Measurements from ENCODE around the gene NBAS. TPM values are rescaled to one million over a fixed set of nuclear protein-coding genes. Genes with fewer than 3 reads are reported as not detected.

The NBAS gene
- total and polyA plus RNA-seq, 2 of the 13 experiments (the other 11 are each of a cell fraction or from before 2014, with no cell fraction given) = 33.6 to 58.7 TPM

GRCh38 chr2:15147591-15147990 lies 413.5 kb downstream of the NBAS start:
- H2AFZ ChIP-seq (ENCODE audit: low read length) = no peak overlapping the region
- no peak overlapping the region for H3K4me3 ChIP-seq (replicated peaks in 1 of 3; ENCODE audit: insufficient read depth in 1 of 3, low read depth in 2 of 3, low read length in 3 of 3)
- H3K4me2 ChIP-seq (ENCODE audit: low read depth, low read length) = no peak overlapping the region
- no peak for ATAC-seq
- no peak overlapping the region for H3K9ac ChIP-seq (ENCODE audit: insufficient read depth, low read depth, low read length)
- TF ChIP-seq ARID2 (CRISPR knock-in tag; IDR thresholded peaks at IDR 0.05; ENCODE audit: borderline replicate concordance) = no peak
- TF ChIP-seq NPAS2 (CRISPR knock-in tag; IDR thresholded peaks at IDR 0.05; ENCODE audit: borderline replicate concordance) = no peak
- no peak for TF ChIP-seq SKIL (CRISPR knock-in tag; IDR thresholded peaks at IDR 0.05; ENCODE audit: borderline replicate concordance)
- TF ChIP-seq SOX5 (CRISPR knock-in tag; IDR thresholded peaks at IDR 0.05; ENCODE audit: borderline replicate concordance) = no peak
- TF ChIP-seq ZSCAN31 (CRISPR knock-in tag; IDR thresholded peaks at IDR 0.05; ENCODE audit: low read depth) = no peak
- TF ChIP-seq, protein P1, sequence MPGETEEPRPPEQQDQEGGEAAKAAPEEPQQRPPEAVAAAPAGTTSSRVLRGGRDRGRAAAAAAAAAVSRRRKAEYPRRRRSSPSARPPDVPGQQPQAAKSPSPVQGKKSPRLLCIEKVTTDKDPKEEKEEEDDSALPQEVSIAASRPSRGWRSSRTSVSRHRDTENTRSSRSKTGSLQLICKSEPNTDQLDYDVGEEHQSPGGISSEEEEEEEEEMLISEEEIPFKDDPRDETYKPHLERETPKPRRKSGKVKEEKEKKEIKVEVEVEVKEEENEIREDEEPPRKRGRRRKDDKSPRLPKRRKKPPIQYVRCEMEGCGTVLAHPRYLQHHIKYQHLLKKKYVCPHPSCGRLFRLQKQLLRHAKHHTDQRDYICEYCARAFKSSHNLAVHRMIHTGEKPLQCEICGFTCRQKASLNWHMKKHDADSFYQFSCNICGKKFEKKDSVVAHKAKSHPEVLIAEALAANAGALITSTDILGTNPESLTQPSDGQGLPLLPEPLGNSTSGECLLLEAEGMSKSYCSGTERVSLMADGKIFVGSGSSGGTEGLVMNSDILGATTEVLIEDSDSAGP (CRISPR knock-in tag; IDR thresholded peaks at IDR 0.05; ENCODE audit: borderline replicate concordance) = no peak
- no peak for TF ChIP-seq KLF9 (CRISPR knock-in tag; IDR thresholded peaks at IDR 0.05; ENCODE audit: low read depth)
- TF ChIP-seq THAP11 (CRISPR knock-in tag; IDR thresholded peaks at IDR 0.05) = no peak
- no TSS peak for BruUV-seq (replicated peaks)
- H4K20me1 ChIP-seq (ENCODE audit: insufficient read depth, low read length) = no peaks in the 10 kb centered on the region
- intact Hi-C loops (cut with micrococcal nuclease; ENCODE audit: unreplicated experiment) (no loop called here), in situ Hi-C loops (cut with HindIII; ENCODE audit: extremely low pct_ligation_motif_present, low pct_unique_long_range_greater_than_20kb) (no loop called here)
- no peaks in the 10 kb centered on the region for H3K36me3 ChIP-seq (replicated peaks in 1 of 2; ENCODE audit: control insufficient read depth in 1 of 2, insufficient read depth in 2 of 2, low read length in 2 of 2)
- no peaks in the 10 kb centered on the region for H3K4me1 ChIP-seq (ENCODE audit: insufficient read depth, low read length)
- peaks cover 1 to 6% of the 10 kb centered on the region in 2 experiments; a peak in 3 of 5 replicates for H3K27me3 ChIP-seq (ENCODE audit: control insufficient read depth in 1 of 2, insufficient read depth in 2 of 2, low read length in 2 of 2)
- ChIA-PET POLR2A (no interaction called here), CTCF (ENCODE audit: low intra/inter-chr PET ratio, low total read pairs) (no interaction called here)
- no peaks in the 10 kb centered on the region for H3K79me2 ChIP-seq (ENCODE audit: insufficient read depth, low read length)
- no peaks in the 10 kb centered on the region for H3K9me3 ChIP-seq (ENCODE audit: low read length)
- FAIRE-seq = no peak
- no peak for DNase-seq (ENCODE audit: low spot score)
- 70% methylated on average over 6 of the region's 6 CpGs for WGBS (ENCODE audit: low lambda C conversion rate)
- no peak overlapping the region for H3K27ac ChIP-seq (ENCODE audit: extremely low read length, insufficient read depth, low read length)

Data from HepG2 (cell line).